Measurements from ENCODE around the gene PER2. TPM values are rescaled to one million over a fixed set of nuclear protein-coding genes. Genes with fewer than 3 reads are reported as not detected.

PER2 gene
- total and polyA plus RNA-seq, 9 of the 15 experiments (the other 6 are each of a cell fraction or from before 2014, with no cell fraction given) = 1.1 to 10.3 (median 2.9) TPM

DNA sequence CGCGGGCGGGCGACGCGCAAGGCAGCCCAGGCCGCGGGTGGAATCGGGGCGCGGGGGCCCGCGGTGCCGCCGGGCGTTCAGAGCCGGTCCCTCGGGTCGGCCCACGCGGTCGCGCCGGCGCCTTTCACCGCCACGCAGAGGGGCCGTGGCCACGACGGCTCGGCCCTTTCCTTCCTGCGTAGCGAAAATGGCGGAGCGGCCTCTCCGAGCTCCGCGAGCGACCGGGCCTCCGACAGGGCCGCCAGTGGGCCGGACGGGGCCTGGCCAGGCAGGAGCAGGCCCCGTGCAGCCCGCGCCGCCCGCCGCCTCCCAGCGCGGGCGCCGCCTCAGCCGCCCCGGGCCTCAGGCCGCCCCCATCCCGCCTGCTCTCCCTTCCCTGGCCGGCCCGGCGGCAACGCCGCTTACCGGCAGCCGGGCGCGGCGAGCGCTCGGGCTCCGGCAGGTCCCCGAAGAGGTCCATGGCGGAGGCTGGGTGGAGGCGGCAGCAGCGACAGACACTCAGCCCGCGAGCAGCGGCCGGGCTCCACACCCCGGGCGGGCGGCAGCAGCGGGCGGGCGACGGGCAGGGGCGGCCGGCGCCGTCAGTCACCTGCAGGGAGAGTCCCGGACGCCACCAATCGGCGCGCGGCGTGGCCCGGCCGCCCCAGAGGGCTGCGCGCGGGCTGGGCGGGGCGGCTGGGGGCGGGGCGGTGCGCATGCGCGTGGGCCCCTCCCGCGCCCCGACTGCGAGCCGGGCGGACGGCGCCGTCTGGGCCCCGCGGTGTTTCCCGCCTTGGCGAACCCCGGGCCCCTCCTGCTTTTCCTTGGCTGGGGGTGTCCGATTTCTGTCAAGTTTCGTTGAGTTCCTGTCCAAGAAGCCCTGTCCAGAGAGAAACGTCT is 85.1 kb downstream of the PER2 start, which contains the start of gene ILKAP:
Gene ILKAP, minus strand, starts transcription at position 602 of the 879 bp plus-strand sequence. Its CDS starts 142 bp downstream, at position 460.
- peak within 1 kb of the TSS; percentile 84 to 92 for H3K9ac ChIP-seq (ENCODE audit: insufficient read depth in 1 of 2, low read depth in 2 of 2, low read length in 2 of 2)
- H3K27me3 ChIP-seq (ENCODE audit: control insufficient read depth in 2 of 2, insufficient read depth in 2 of 2, low read length in 2 of 2) = no peaks in the 10 kb centered on the region
- no peak for FAIRE-seq
- H3K79me2 ChIP-seq (ENCODE audit: control insufficient read depth, insufficient read depth, low read length) = peaks cover 51% of the 10 kb centered on the region
- 0 out of 2 replicates have a peak, but pooled peaks cover 17% of the 10 kb centered on the region for H4K20me1 ChIP-seq (replicated peaks; ENCODE audit: control insufficient read depth, insufficient read depth, low read length)
- in situ Hi-C loops (cut with MboI) = no loop called here
- peak within 1 kb of the TSS; percentile 79 for H3K4me3 ChIP-seq
- H3K9me1 ChIP-seq (ENCODE audit: control insufficient read depth, insufficient read depth, low read length) = no peaks in the 10 kb centered on the region
- peak within 1 kb of the TSS; percentile 83 for H2AFZ ChIP-seq (ENCODE audit: low read depth, low read length)
- DNase-seq (ENCODE audit: extremely low read depth in 1 of 4, low spot score in 3 of 4) = peak; percentile 86 to 99 (median 99)
- peaks cover 3% of the 10 kb centered on the region; the same call in 1 of the 2 replicates for H3K9me3 ChIP-seq (replicated peaks; ENCODE audit: control insufficient read depth, insufficient read depth, low read depth, low read length)
- H3K4me2 ChIP-seq (ENCODE audit: insufficient read depth, low read length) = peak within 1 kb of the TSS; percentile 77
- peak within 1 kb of the TSS; percentile 78 for H3K27ac ChIP-seq (ENCODE audit: extremely low read depth, low read depth, low read length)
- H3K4me1 ChIP-seq (replicated peaks in 1 of 2; ENCODE audit: control insufficient read depth in 2 of 2, insufficient read depth in 2 of 2, low read length in 2 of 2) = peaks cover 12 to 17% of the 10 kb centered on the region in 2 experiments; a peak in 4 of 5 replicates
- ChIA-PET CTCF (ENCODE audit: low intra/inter-chr PET ratio) (no interaction called here), POLR2A (interaction anchor here (0.8 to 1.4 kb wide), 3 partner anchors 9 to 31 kb away, joined by 3 to 4 read pairs (median 3); no protein-coding TSS in a partner anchor)
- intact Hi-C loops (cut with micrococcal nuclease) = no loop called here
- BruUV-seq (replicated peaks) = no TSS peak
- 2% methylated on average over 15 of the region's 126 CpGs for WGBS (ENCODE audit: insufficient coverage, low coverage, missing lambda C conversion rate)
- 0 out of 3 replicates have a peak, but pooled peaks cover 3% of the 10 kb centered on the region for H3K36me3 ChIP-seq (ENCODE audit: control insufficient read depth, insufficient read depth, low read length)
- peak; percentile 98 for ATAC-seq
- TF ChIP-seq, protein P1, sequence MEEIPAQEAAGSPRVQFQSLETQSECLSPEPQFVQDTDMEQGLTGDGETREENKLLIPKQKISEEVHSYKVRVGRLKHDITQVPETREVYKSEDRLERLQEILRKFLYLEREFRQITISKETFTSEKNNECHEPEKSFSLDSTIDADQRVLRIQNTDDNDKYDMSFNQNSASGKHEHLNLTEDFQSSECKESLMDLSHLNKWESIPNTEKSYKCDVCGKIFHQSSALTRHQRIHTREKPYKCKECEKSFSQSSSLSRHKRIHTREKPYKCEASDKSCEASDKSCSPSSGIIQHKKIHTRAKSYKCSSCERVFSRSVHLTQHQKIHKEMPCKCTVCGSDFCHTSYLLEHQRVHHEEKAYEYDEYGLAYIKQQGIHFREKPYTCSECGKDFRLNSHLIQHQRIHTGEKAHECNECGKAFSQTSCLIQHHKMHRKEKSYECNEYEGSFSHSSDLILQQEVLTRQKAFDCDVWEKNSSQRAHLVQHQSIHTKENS (CRISPR knock-in tag; IDR thresholded peaks at IDR 0.05) = no peak
- TF ChIP-seq ZNF586 (CRISPR knock-in tag; conservative IDR thresholded peaks at IDR 0.05) = no peak
- no peak for TF ChIP-seq CBX5 (IDR thresholded peaks at IDR 0.05; ENCODE audit: borderline replicate concordance, low read depth)
- TF ChIP-seq, protein P2, sequence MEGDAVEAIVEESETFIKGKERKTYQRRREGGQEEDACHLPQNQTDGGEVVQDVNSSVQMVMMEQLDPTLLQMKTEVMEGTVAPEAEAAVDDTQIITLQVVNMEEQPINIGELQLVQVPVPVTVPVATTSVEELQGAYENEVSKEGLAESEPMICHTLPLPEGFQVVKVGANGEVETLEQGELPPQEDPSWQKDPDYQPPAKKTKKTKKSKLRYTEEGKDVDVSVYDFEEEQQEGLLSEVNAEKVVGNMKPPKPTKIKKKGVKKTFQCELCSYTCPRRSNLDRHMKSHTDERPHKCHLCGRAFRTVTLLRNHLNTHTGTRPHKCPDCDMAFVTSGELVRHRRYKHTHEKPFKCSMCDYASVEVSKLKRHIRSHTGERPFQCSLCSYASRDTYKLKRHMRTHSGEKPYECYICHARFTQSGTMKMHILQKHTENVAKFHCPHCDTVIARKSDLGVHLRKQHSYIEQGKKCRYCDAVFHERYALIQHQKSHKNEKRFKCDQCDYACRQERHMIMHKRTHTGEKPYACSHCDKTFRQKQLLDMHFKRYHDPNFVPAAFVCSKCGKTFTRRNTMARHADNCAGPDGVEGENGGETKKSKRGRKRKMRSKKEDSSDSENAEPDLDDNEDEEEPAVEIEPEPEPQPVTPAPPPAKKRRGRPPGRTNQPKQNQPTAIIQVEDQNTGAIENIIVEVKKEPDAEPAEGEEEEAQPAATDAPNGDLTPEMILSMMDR (IDR thresholded peaks at IDR 0.05 in 2 of 3, conservative IDR thresholded peaks at IDR 0.05 in 1 of 3; ENCODE audit: insufficient read depth in 2 of 3, low read depth in 1 of 3, low read length in 3 of 3) = 0 out of 6 replicates have a peak, but pooled peaks of 1 of the 3 experiments have one; percentile 1
- no peak for TF ChIP-seq RNF2 (IDR thresholded peaks at IDR 0.05)
- peak; percentile 51 for TF ChIP-seq TAF1 (IDR thresholded peaks at IDR 0.05; ENCODE audit: control insufficient read depth, extremely low read depth, insufficient read depth, low read length, severe bottlenecking)
- TF ChIP-seq NRF1 (conservative IDR thresholded peaks at IDR 0.05 in 1 of 2, IDR thresholded peaks at IDR 0.05 in 1 of 2) = peak; percentile 86 to 88
- TF ChIP-seq, protein P3, sequence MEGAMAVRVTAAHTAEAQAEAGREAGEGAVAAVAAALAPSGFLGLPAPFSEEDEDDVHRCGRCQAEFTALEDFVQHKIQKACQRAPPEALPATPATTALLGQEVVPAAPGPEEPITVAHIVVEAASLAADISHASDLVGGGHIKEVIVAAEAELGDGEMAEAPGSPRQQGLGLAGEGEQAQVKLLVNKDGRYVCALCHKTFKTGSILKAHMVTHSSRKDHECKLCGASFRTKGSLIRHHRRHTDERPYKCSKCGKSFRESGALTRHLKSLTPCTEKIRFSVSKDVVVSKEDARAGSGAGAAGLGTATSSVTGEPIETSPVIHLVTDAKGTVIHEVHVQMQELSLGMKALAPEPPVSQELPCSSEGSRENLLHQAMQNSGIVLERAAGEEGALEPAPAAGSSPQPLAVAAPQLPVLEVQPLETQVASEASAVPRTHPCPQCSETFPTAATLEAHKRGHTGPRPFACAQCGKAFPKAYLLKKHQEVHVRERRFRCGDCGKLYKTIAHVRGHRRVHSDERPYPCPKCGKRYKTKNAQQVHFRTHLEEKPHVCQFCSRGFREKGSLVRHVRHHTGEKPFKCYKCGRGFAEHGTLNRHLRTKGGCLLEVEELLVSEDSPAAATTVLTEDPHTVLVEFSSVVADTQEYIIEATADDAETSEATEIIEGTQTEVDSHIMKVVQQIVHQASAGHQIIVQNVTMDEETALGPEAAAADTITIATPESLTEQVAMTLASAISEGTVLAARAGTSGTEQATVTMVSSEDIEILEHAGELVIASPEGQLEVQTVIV (CRISPR knock-in tag; IDR thresholded peaks at IDR 0.05; ENCODE audit: borderline replicate concordance) = no peak
- TF ChIP-seq U2AF2 (optimal IDR thresholded peaks at IDR 0.05; ENCODE audit: low read depth, low read length) = no peak
- TF ChIP-seq MYC (IDR thresholded peaks at IDR 0.05; ENCODE audit: low read depth, low read length) = 0 out of 2 replicates have a peak, but pooled peaks have one; percentile 17
- no peak for TF ChIP-seq MYC (CRISPR knock-in tag; IDR thresholded peaks at IDR 0.05; ENCODE audit: borderline replicate concordance, low read depth)
- TF ChIP-seq, protein P4, sequence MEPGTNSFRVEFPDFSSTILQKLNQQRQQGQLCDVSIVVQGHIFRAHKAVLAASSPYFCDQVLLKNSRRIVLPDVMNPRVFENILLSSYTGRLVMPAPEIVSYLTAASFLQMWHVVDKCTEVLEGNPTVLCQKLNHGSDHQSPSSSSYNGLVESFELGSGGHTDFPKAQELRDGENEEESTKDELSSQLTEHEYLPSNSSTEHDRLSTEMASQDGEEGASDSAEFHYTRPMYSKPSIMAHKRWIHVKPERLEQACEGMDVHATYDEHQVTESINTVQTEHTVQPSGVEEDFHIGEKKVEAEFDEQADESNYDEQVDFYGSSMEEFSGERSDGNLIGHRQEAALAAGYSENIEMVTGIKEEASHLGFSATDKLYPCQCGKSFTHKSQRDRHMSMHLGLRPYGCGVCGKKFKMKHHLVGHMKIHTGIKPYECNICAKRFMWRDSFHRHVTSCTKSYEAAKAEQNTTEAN (CRISPR knock-in tag; IDR thresholded peaks at IDR 0.05) = no peak
- TF ChIP-seq RBM25 (IDR thresholded peaks at IDR 0.05; ENCODE audit: low read depth, low read length, severe bottlenecking) = peak; percentile 12

Data from K562 (cell line).